ENCODE results near the gene POU2AF2. TPM values are rescaled to one million over a fixed set of nuclear protein-coding genes. Genes with fewer than 3 reads are reported as not detected.

The POU2AF2 gene, protein sequence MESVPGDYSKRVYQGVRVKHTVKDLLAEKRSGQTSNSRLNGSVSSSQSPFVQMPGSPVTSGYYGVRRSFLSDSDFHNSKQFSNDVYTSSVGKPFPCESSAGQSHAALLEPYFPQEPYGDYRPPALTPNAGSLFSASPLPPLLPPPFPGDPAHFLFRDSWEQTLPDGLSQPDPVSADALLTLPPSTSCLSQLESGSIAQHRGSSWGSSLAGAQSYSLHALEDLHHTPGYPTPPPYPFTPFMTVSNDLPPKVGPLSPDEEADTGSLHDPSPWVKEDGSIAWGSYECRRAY
- total RNA-seq, result not detected in 2 replicates

DNA sequence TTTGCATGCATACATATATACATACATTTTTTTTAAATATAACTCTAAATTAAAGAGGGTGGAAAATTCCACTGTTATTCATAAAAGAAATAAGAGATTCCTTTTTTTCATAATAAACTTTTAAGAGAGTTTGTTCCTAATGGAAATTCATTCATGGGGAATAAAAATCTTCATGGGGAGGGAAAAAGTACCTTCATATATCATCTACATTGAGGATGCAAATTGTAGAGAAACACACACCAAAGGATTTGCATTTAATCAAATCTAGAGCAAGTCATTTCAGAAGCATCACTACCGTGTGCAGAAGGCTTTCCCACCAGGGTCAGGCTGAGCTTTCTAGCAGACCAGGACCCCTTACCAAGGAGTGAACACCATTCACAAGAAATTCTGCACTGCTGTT lies at the start of gene POU2AF2:
TSS of gene POU2AF2 (plus strand) at position 301 of the 400 bp plus-strand sequence. CDS start 129 bp downstream, outside the sequence.

DNA sequence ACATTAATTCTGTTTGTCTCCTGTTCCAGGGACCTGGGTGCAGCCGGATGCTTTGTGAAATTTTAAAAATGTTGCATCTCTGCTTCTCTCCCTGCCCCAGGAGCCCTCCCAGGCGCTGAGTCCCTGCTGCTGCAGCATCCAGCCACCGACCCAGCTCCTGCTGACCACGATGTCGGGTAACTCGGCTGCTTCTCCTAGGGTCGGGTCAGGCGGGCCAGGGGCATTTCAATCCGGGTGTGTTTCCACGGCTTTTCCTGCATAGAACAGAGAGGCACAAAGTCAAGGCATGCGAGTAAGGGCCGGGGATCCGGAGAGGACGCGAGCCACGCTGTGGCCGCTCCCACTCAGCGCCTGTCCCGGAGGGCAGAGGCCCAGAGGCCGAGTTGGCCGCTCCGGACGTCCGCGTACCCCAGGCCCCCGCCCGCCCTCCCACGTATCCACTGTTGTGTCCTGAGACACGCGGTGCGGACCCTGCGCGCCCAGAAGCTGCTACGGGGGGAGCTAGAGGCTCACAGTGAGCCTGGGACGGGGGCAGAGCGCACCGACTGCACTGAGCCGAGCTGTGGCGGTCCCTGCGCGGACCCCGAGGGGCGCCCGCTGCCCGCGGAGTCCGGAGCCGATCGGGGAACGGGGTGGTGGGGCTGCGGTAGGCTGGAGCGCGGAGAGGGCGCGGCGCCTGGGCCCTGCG lies 53.0 kb downstream of the POU2AF2 start, which contains the start of gene POU2AF3:
TSS of gene POU2AF3 (plus strand) at position 134 of the 688 bp plus-strand sequence. CDS start at position 170, 36 bp downstream.

Other genes starting within 250 kb of the POU2AF2 start
- not detected in 2 replicates for gene POU2AF3, start 52.8 kb downstream of the POU2AF2 start, total RNA-seq
- gene POU2AF1, start 133.6 kb downstream of the POU2AF2 start, total RNA-seq, result not detected in 2 replicates